DLD1 (cell line): Measurements from ENCODE around the gene DNAI2.

Experiments used
- in situ Hi-C: cut with HindIII; loops from 2 replicates; pipeline ENCODE4 v1.10.0; 2017; ENCODE audit warnings: low sequenced_read_pairs

DNAI2 gene

GRCh38 chr17:74358697-74359096 is 84.7 kb downstream of the DNAI2 start:
- in situ Hi-C loops: no loop called here

- in situ Hi-C loops: no loop called here
These were observed 85.9 kb downstream of the DNAI2 start for GRCh38 chr17:74359916-74360315.

- in situ Hi-C loops: no loop called here
These were observed 86.8 kb downstream of the DNAI2 start for GRCh38 chr17:74360899-74361229.

- in situ Hi-C loops: no loop called here
These were observed 87.4 kb downstream of the DNAI2 start, which contains the start of gene BTBD17 for GRCh38 chr17:74361230-74362068. Gene BTBD17 (minus strand): TSS chr17:74361868. CDS start chr17:74361819, 49 bp downstream.

GRCh38 chr17:74362069-74362405 is 88.0 kb downstream of the DNAI2 start:
- in situ Hi-C loops: no loop called here

- in situ Hi-C loops: no loop called here
These were observed 88.9 kb downstream of the DNAI2 start for GRCh38 chr17:74362810-74363498.
